IMR-90 (cell line): ENCODE results near the gene EIF4G3.

Experiments
- MAFK ChIP-seq: IDR thresholded peaks from 2 replicates; pipeline ENCODE4 v1.6.1; 2012; ENCODE audit warnings: low read depth, low read length, improper control_type of control experiment
- NFE2L2 ChIP-seq: fragments of 150-350 bp; IDR thresholded peaks from 2 replicates; pipeline ENCODE4 v1.6.1; 2016; ENCODE audit warnings: low read depth, mild to moderate bottlenecking, low read length
- POLR2A ChIP-seq: IDR thresholded peaks from 2 replicates; pipeline ENCODE4 v1.6.1; 2012; ENCODE audit warnings: mild to moderate bottlenecking, low read depth, low read length
- RFX5 ChIP-seq: IDR thresholded peaks from 2 replicates; pipeline ENCODE4 v1.8.0; 2012; ENCODE audit warnings: low read depth, mild to moderate bottlenecking, low read length, moderate library complexity
- USF2 ChIP-seq: fragments of 150-350 bp; IDR thresholded peaks from 2 replicates; pipeline ENCODE4 v1.6.1; 2017; ENCODE audit warnings: mild to moderate bottlenecking, antibody characterized with exemption, low read length, low read depth

DNA sequence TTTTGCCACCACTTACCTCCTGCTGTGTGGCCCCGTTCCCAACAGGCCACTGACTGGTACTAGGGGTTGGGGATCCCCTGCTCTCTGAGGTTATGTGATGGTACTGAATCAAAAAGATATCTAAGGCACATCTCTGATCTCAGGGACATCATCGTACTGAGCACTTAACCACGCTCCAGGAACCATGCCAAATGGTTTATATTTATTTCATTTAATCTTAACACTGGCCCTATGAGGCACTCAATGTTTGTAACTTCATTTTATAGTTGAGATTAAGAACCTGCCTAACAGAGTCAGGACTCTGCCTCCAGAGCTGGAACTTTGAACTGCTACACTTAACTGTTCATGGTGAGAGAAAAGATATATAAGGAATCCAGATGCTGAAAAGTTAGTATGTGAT is 291.6 kb downstream of the EIF4G3 start:
- TF ChIP-seq NFE2L2, result no peak
- no peak for TF ChIP-seq MAFK
- TF ChIP-seq RFX5, result no peak
- no peak for TF ChIP-seq POLR2A
- TF ChIP-seq USF2, result no peak
